A549 (cell line): ENCODE results near the gene HAPLN2.

Experiments
- CTCF ChIP-seq: fragments of >200 bp; sonication (Bioruptor Twin); formaldehyde crosslinking; IDR thresholded peaks from 3 replicates; pipeline ENCODE4 v1.5.1; 2016
- JUN ChIP-seq, 2 experiments: fragments of >200 bp; sonication (Bioruptor Twin); formaldehyde crosslinking; IDR thresholded peaks; 2 replicates in 1 of 2; 3 replicates in 1 of 2; pipeline ENCODE4 v1.6.1; 2016 to 2017
- NPAS2 ChIP-seq: fragments of 250-450 bp; sonication (Bioruptor Pico); IDR thresholded peaks from 2 replicates; pipeline ENCODE4 v1.8.0; 2022; ENCODE audit warnings: mild to moderate bottlenecking, moderate library complexity, borderline replicate concordance
- POLR2A ChIP-seq: IDR thresholded peaks from 2 replicates; pipeline ENCODE4 v1.6.1; 2012; ENCODE audit warnings: mild to moderate bottlenecking, low read length
- SMC3 ChIP-seq: fragments of >200 bp; sonication (Bioruptor Twin); formaldehyde crosslinking; IDR thresholded peaks from 3 replicates; pipeline ENCODE4 v1.6.1; 2018; ENCODE audit warnings: inconsistent platforms
- TP53 ChIP-seq: fragments of 250-450 bp; sonication (Bioruptor Pico); IDR thresholded peaks from 2 replicates; pipeline ENCODE4 v1.5.0; 2021; ENCODE audit warnings: mild to moderate bottlenecking, moderate library complexity
- ZFP36 ChIP-seq: fragments of 450-650 bp; IDR thresholded peaks from 2 replicates; pipeline ENCODE4 v1.6.1; 2014; ENCODE audit warnings: borderline replicate concordance; ENCODE audit not compliant: partially characterized antibody

- TF ChIP-seq POLR2A, result no peak
- TF ChIP-seq SMC3, result no peak
- TF ChIP-seq NPAS2 (CRISPR knock-in tag), result no peak
- no peak for TF ChIP-seq JUN (IDR thresholded peaks at IDR 0.05)
- TF ChIP-seq TP53 (CRISPR knock-in tag), result no peak
- no peak for TF ChIP-seq ZFP36
- no peak for TF ChIP-seq CTCF
These were observed 21.9 kb downstream of the HAPLN2 start for GRCh38 chr1:156640842-156641706.
